Measurements from ENCODE around the gene ENDOG.

- no peak for TF ChIP-seq POLR2A (IDR thresholded peaks at IDR 0.05; ENCODE audit: low read length)
- no peak for TF ChIP-seq GATA1 (IDR thresholded peaks at IDR 0.05; ENCODE audit: low read depth, low read length)
These were observed 6.6 kb downstream of the ENDOG start for GRCh38 chr9:128824911-128825310.

Measured in erythroblast (primary cell).